Hepatocyte (in vitro differentiated cells): ENCODE data around the gene LAMA3. TPM values are rescaled to one million over a fixed set of nuclear protein-coding genes. Genes with fewer than 3 reads are reported as not detected.

Source experiments
- DNase-seq: peaks from one replicate; pipeline ENCODE4 v3.0.0-alpha.2; 2016; ENCODE audit warnings: low spot score
- H2AFZ ChIP-seq: fragments of 200-600 bp; sonication (generic); 2 replicates; pipeline ENCODE4 v1.6.0; 2016; ENCODE audit warnings: antibody characterized with exemption, mild to moderate bottlenecking
- H3K27ac ChIP-seq: fragments of 200-600 bp; sonication (generic); 2 replicates; pipeline ENCODE4 v1.5.1; 2016; ENCODE audit warnings: mild to moderate bottlenecking
- H3K27me3 ChIP-seq: fragments of 200-600 bp; sonication (generic); 2 replicates; pipeline ENCODE4 v1.6.1; 2016
- H3K36me3 ChIP-seq: fragments of 200-600 bp; sonication (generic); replicated peaks from 2 replicates; pipeline ENCODE4 v1.5.1; 2016; ENCODE audit warnings: low read depth; ENCODE audit not compliant: insufficient read depth
- H3K4me1 ChIP-seq: fragments of 200-600 bp; sonication (generic); 2 replicates; pipeline ENCODE4 v1.5.1; 2016; ENCODE audit warnings: mild to moderate bottlenecking, moderate library complexity; ENCODE audit not compliant: insufficient read depth
- H3K4me2 ChIP-seq: fragments of 200-600 bp; sonication (generic); 2 replicates; pipeline ENCODE4 v1.6.0; 2016
- H3K4me3 ChIP-seq: fragments of 200-600 bp; sonication (generic); 2 replicates; pipeline ENCODE4 v1.5.1; 2016; ENCODE audit warnings: mild to moderate bottlenecking
- H3K79me2 ChIP-seq: fragments of 200-600 bp; sonication (generic); 2 replicates; pipeline ENCODE4 v1.6.0; 2017; ENCODE audit warnings: mild to moderate bottlenecking
- H3K9me2 ChIP-seq: fragments of 200-600 bp; sonication (generic); replicated peaks from 2 replicates; pipeline ENCODE4 v1.6.0; 2017; ENCODE audit warnings: mild to moderate bottlenecking; ENCODE audit not compliant: insufficient read depth
- H3K9me3 ChIP-seq: fragments of 200-600 bp; sonication (generic); 2 replicates; pipeline ENCODE4 v1.5.1; 2016; ENCODE audit warnings: low read depth, mild to moderate bottlenecking
- H4K20me1 ChIP-seq: fragments of 200-600 bp; sonication (generic); 2 replicates; pipeline ENCODE4 v1.6.0; 2016; ENCODE audit warnings: mild to moderate bottlenecking; ENCODE audit not compliant: insufficient read depth, poor library complexity, severe bottlenecking
- EZH2 ChIP-seq: fragments of 200-600 bp; sonication (generic); IDR thresholded peaks from 2 replicates; pipeline ENCODE4 v1.6.1; 2016; ENCODE audit warnings: antibody characterized with exemption, mild to moderate bottlenecking, borderline replicate concordance
- EZH2phosphoT487 ChIP-seq: fragments of 200-600 bp; sonication (generic); IDR thresholded peaks from one replicate; pipeline ENCODE4 v1.6.1; 2018; ENCODE audit warnings: antibody characterized with exemption, mild to moderate bottlenecking, low read depth, moderate library complexity; ENCODE audit not compliant: unreplicated experiment, severe bottlenecking
- WGBS: methylation state at CpG from one replicate; pipeline ENCODE4 v1.1.6; 2016; ENCODE audit warnings: low lambda C conversion rate; ENCODE audit errors: missing lambda C conversion rate; 5-methylcytosine and 5-hydroxymethylcytosine counted together
- polyA plus RNA-seq: library from polyadenylated mRNA; unstranded; fragments of >200 nt; fragmentation: Nextera tagmentation; extraction: Ambion mirVana; gene quantifications from 2 replicates; pipeline ENCODE4 v1.2.1, GENCODE V29; 2016
- total RNA-seq: library from RNA; depleted of rRNA; stranded (reverse); fragments of >200 nt; gene quantifications from 2 replicates; pipeline ENCODE4 v1.2.3, GENCODE V29; 2014
- TF ChIP-seq, protein P1 (sequence below): fragments of 200-600 bp; sonication (generic); IDR thresholded peaks from 2 replicates; pipeline ENCODE4 v1.5.1; 2016; ENCODE audit warnings: antibody characterized with exemption, mild to moderate bottlenecking; ENCODE audit not compliant: poor library complexity

Gene LAMA3
- total and polyA plus RNA-seq, 2 experiments from 2014 or later: 29.9 to 52.1 TPM

GRCh38 chr18:23875966-23876895, 187.0 kb downstream of the LAMA3 start:
- H3K4me1 ChIP-seq: peaks cover 27% of the 10 kb centered on the region
- no peaks in the 10 kb centered on the region for H3K27me3 ChIP-seq
- H3K36me3 ChIP-seq: no peaks in the 10 kb centered on the region
- 83% methylated on average over 11 of the region's 11 CpGs for WGBS
- no peaks in the 10 kb centered on the region for H3K79me2 ChIP-seq
- H3K27ac ChIP-seq: no peak overlapping the region
- TF ChIP-seq, protein P1, sequence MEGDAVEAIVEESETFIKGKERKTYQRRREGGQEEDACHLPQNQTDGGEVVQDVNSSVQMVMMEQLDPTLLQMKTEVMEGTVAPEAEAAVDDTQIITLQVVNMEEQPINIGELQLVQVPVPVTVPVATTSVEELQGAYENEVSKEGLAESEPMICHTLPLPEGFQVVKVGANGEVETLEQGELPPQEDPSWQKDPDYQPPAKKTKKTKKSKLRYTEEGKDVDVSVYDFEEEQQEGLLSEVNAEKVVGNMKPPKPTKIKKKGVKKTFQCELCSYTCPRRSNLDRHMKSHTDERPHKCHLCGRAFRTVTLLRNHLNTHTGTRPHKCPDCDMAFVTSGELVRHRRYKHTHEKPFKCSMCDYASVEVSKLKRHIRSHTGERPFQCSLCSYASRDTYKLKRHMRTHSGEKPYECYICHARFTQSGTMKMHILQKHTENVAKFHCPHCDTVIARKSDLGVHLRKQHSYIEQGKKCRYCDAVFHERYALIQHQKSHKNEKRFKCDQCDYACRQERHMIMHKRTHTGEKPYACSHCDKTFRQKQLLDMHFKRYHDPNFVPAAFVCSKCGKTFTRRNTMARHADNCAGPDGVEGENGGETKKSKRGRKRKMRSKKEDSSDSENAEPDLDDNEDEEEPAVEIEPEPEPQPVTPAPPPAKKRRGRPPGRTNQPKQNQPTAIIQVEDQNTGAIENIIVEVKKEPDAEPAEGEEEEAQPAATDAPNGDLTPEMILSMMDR: no peak
- TF ChIP-seq EZH2: no peak
- no peak for TF ChIP-seq EZH2phosphoT487
- H4K20me1 ChIP-seq: no peaks in the 10 kb centered on the region
- H3K4me2 ChIP-seq: no peak overlapping the region
- H3K9me2 ChIP-seq: no peaks in the 10 kb centered on the region
- H3K4me3 ChIP-seq: no peak overlapping the region
- no peak for DNase-seq
- H2AFZ ChIP-seq: no peak overlapping the region
- H3K9me3 ChIP-seq: no peaks in the 10 kb centered on the region

DNA sequence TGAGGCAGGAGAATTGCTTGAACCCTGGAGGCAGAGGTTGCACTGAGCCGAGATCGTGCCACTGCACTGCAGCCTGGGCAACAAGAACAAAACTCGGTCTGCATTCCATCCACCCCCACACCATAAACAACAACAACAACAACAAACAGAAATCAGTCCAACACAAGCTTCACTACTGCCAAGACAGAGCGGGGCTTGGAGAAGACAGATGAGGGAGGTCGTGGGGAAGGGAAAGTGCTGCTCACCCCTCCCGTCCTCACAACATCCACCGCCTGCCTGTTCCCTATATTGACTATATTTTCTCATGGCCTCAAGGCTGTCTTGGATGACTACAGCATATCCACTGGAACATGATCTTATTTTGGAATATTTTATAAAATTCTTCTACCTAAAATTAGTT, 187.7 kb downstream of the LAMA3 start:
- DNase-seq: no peak
- Histone ChIP-seq H3K27ac (no peak overlapping the region), H3K4me1 (peaks cover 20% of the 10 kb centered on the region), H3K4me3 (no peak overlapping the region), H3K36me3 (no peaks in the 10 kb centered on the region), H3K9me2 (no peaks in the 10 kb centered on the region), H3K79me2 (no peaks in the 10 kb centered on the region), H3K27me3 (no peaks in the 10 kb centered on the region), H3K9me3 (no peaks in the 10 kb centered on the region), H3K4me2 (no peak overlapping the region), H2AFZ (no peak overlapping the region), H4K20me1 (no peaks in the 10 kb centered on the region)
- no peak for TF ChIP-seq EZH2phosphoT487
- TF ChIP-seq, protein P1: no peak
- TF ChIP-seq EZH2: no peak
- WGBS: 93% methylated on average over 7 of the region's 7 CpGs

GRCh38 chr18:23877371-23877770, 188.1 kb downstream of the LAMA3 start:
- WGBS: 88% methylated on average over 4 of the region's 4 CpGs
- DNase-seq: no peak
- Histone ChIP-seq H3K4me3 (no peak overlapping the region), H3K27me3 (no peaks in the 10 kb centered on the region), H3K27ac (no peak overlapping the region), H3K4me1 (peaks cover 15% of the 10 kb centered on the region), H3K9me3 (no peaks in the 10 kb centered on the region), H4K20me1 (no peaks in the 10 kb centered on the region), H3K4me2 (no peak overlapping the region), H3K79me2 (no peaks in the 10 kb centered on the region), H3K36me3 (no peaks in the 10 kb centered on the region), H2AFZ (no peak overlapping the region), H3K9me2 (no peaks in the 10 kb centered on the region)
- TF ChIP-seq, protein P1: no peak
- no peak for TF ChIP-seq EZH2
